PFSK-1 (cell line): ENCODE data around the gene TBCD.

ENCODE experiments used
- FOXP2 ChIP-seq: optimal IDR thresholded peaks from 2 replicates; pipeline ENCODE3; 2011; ENCODE audit warnings: borderline replicate concordance, control low read depth, inconsistent platforms; ENCODE audit not compliant: insufficient read depth; ENCODE audit errors: extremely low read length, extremely low read depth
- POLR2AphosphoS5 ChIP-seq: IDR thresholded peaks from 2 replicates; pipeline ENCODE4 v1.6.1; 2012; ENCODE audit warnings: low read depth, mild to moderate bottlenecking, control low read depth, low read length, moderate library complexity
- REST ChIP-seq, 2 experiments: IDR thresholded peaks; 2 replicates each; pipeline versions ENCODE4 v1.6.1 to v1.8.0; 2011 to 2012; ENCODE audit warnings: low read depth in 2 of 2, low read length in 2 of 2, control low read depth in 1 of 2, inconsistent platforms in 1 of 2, mild to moderate bottlenecking in 1 of 2, moderate library complexity in 1 of 2; ENCODE audit not compliant: insufficient read depth in 1 of 2
- SIN3A ChIP-seq: IDR thresholded peaks from 2 replicates; pipeline ENCODE4 v1.6.1; 2012; ENCODE audit warnings: mild to moderate bottlenecking, low read length, moderate library complexity, borderline replicate concordance; ENCODE audit not compliant: insufficient read depth
- TAF1 ChIP-seq: IDR thresholded peaks from 2 replicates; pipeline ENCODE4 v1.6.1; 2012; ENCODE audit warnings: low read length, control low read depth, borderline replicate concordance; ENCODE audit not compliant: insufficient read depth

TBCD gene

GRCh38 chr17:82901356-82901755, 149.5 kb downstream of the TBCD start:
- TF ChIP-seq SIN3A (no peak), FOXP2 (no peak), REST (IDR thresholded peaks at IDR 0.05; ENCODE audit: insufficient read depth in 1 of 2, low read depth in 2 of 2, low read length in 2 of 2) (no peak), POLR2AphosphoS5 (no peak), TAF1 (no peak)

DNA sequence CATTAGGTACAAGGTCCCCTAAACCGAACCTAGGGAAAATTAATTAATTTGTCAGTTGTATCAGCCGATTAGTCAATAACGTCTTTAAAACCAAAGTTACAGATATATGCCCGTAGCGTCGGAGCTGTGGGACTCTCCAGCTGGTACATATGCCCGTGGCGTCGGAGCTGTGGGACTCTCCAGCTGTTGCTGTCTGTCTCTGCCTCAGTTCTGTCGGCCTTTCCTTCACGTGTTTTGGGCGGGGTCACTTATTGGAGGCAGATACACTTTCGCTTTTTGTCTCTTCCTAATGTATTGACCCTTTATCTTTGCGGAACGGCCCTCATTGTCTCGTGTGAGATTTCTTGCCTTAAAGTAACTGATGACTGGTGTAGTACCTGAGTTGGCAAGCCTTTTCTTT, 150.0 kb downstream of the TBCD start:
- TF ChIP-seq TAF1, result no peak

GRCh38 chr17:82902972-82903874, 151.4 kb downstream of the TBCD start:
- TF ChIP-seq POLR2AphosphoS5, result no peak
- no peak for TF ChIP-seq FOXP2
- no peak for TF ChIP-seq TAF1

GRCh38 chr17:82905130-82905529, 153.3 kb downstream of the TBCD start:
- no peak for TF ChIP-seq REST (IDR thresholded peaks at IDR 0.05; ENCODE audit: insufficient read depth in 1 of 2, low read depth in 2 of 2, low read length in 2 of 2)
- TF ChIP-seq FOXP2, result no peak
- TF ChIP-seq TAF1, result no peak
- TF ChIP-seq POLR2AphosphoS5, result no peak
- no peak for TF ChIP-seq SIN3A

DNA sequence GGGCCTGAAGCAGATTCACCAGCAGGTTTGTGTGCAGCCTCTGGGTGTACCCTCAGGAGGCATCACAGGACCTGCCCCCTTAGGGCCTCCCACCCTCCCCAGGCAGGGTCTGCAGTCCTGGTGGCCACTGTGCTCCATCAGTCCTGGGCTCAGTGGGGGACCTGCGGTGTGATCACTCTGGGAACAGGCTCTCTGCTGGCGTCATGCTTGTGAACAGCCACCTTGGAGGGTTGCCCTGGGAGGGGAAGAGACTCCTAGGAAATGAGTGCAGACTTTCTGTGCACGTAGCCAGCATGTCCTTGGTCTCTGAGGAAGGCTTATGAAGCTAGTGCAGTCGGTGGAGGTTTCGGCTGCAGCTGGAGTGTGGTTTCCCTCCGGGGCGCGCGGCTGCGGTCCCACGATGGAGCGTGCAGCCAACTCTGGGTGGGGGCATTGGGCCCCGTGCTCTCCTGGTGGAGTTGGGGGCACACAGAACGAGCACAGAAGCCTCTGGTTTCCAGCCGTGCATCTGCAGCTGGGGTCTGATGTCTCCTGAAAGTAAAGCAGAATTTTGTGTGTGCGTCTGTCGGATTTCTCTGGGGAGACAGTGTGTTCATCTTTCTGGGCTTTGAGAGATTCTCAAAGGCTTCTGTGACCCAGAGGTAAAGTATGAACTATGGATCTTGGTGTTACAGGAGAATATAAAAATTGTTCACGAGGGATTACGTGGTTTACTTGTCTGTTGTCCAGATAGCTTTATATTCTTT, 156.1 kb downstream of the TBCD start:
- no peak for TF ChIP-seq TAF1
- TF ChIP-seq REST (IDR thresholded peaks at IDR 0.05; ENCODE audit: insufficient read depth in 1 of 2, low read depth in 2 of 2, low read length in 2 of 2), result no peak
- no peak for TF ChIP-seq FOXP2
- no peak for TF ChIP-seq POLR2AphosphoS5
- no peak for TF ChIP-seq SIN3A

- TF ChIP-seq SIN3A (no peak), TAF1 (no peak), POLR2AphosphoS5 (no peak), REST (IDR thresholded peaks at IDR 0.05; ENCODE audit: insufficient read depth in 1 of 2, low read depth in 2 of 2, low read length in 2 of 2) (no peak), FOXP2 (no peak)
Observed at GRCh38 chr17:82908543-82909160, 156.8 kb downstream of the TBCD start.
